ENCODE results near the gene PAAF1. TPM values are rescaled to one million over a fixed set of nuclear protein-coding genes. Genes with fewer than 3 reads are reported as not detected.

Gene PAAF1
- total and polyA plus RNA-seq, 2 of the 13 experiments (the other 11 are each of a cell fraction or from before 2014, with no cell fraction given), result 13.5 to 28.8 TPM

- FAIRE-seq, result no peak
- Histone ChIP-seq H3K27ac (ENCODE audit: extremely low read length, insufficient read depth, low read length) (no peak overlapping the region), H3K27me3 (ENCODE audit: control insufficient read depth in 1 of 2, insufficient read depth in 2 of 2, low read length in 2 of 2) (no peaks in the 10 kb centered on the region; a peak in 1 of 5 replicates), H3K4me3 (replicated peaks in 1 of 3; ENCODE audit: insufficient read depth in 1 of 3, low read depth in 2 of 3, low read length in 3 of 3) (no peak overlapping the region), H3K79me2 (ENCODE audit: insufficient read depth, low read length) (peaks cover under 1% of the 10 kb centered on the region), H2AFZ (ENCODE audit: low read length) (no peak overlapping the region), H3K9me3 (ENCODE audit: low read length) (no peaks in the 10 kb centered on the region), H3K4me2 (ENCODE audit: low read depth, low read length) (no peak overlapping the region), H3K36me3 (replicated peaks in 1 of 2; ENCODE audit: control insufficient read depth in 1 of 2, insufficient read depth in 2 of 2, low read length in 2 of 2) (no peaks in the 10 kb centered on the region), H3K4me1 (ENCODE audit: insufficient read depth, low read length) (peaks cover 36% of the 10 kb centered on the region), H3K9ac (ENCODE audit: insufficient read depth, low read depth, low read length) (no peak overlapping the region), H4K20me1 (ENCODE audit: insufficient read depth, low read length) (no peaks in the 10 kb centered on the region)
- ChIA-PET POLR2A (no interaction called here), CTCF (ENCODE audit: low intra/inter-chr PET ratio, low total read pairs) (no interaction called here)
- no TSS peak for BruUV-seq (replicated peaks)
- no peak for DNase-seq (ENCODE audit: low spot score)
- ATAC-seq, result no peak
- in situ Hi-C loops (cut with HindIII; ENCODE audit: extremely low pct_ligation_motif_present, low pct_unique_long_range_greater_than_20kb) (loop anchor here (25.0 kb wide), 1 partner anchor 204 kb away; the partner anchor contains the start of genes C2CD3 and PPME1), intact Hi-C loops (cut with micrococcal nuclease; ENCODE audit: unreplicated experiment) (no loop called here)
- TF ChIP-seq GLI4 (CRISPR knock-in tag; IDR thresholded peaks at IDR 0.05; ENCODE audit: borderline replicate concordance), result no peak
- no peak for TF ChIP-seq ZFX (CRISPR knock-in tag; IDR thresholded peaks at IDR 0.05; ENCODE audit: low read depth)
- TF ChIP-seq ZNF720 (CRISPR knock-in tag; IDR thresholded peaks at IDR 0.05), result no peak
- WGBS (ENCODE audit: low lambda C conversion rate), result 89% methylated on average over 20 of the region's 25 CpGs
These were observed 81.0 kb downstream of the PAAF1 start for GRCh38 chr11:73957654-73958361.

- Histone ChIP-seq H3K9me3 (ENCODE audit: low read length) (no peaks in the 10 kb centered on the region), H4K20me1 (ENCODE audit: insufficient read depth, low read length) (no peaks in the 10 kb centered on the region), H3K9ac (ENCODE audit: insufficient read depth, low read depth, low read length) (no peak overlapping the region), H3K4me1 (ENCODE audit: insufficient read depth, low read length) (peaks cover 39% of the 10 kb centered on the region), H2AFZ (ENCODE audit: low read length) (no peak overlapping the region), H3K36me3 (replicated peaks in 1 of 2; ENCODE audit: control insufficient read depth in 1 of 2, insufficient read depth in 2 of 2, low read length in 2 of 2) (no peaks in the 10 kb centered on the region), H3K27me3 (ENCODE audit: control insufficient read depth in 1 of 2, insufficient read depth in 2 of 2, low read length in 2 of 2) (no peaks in the 10 kb centered on the region), H3K79me2 (ENCODE audit: insufficient read depth, low read length) (no peaks in the 10 kb centered on the region), H3K27ac (ENCODE audit: extremely low read length, insufficient read depth, low read length) (no peak overlapping the region), H3K4me2 (ENCODE audit: low read depth, low read length) (no peak overlapping the region), H3K4me3 (replicated peaks in 1 of 3; ENCODE audit: insufficient read depth in 1 of 3, low read depth in 2 of 3, low read length in 3 of 3) (no peak overlapping the region)
- DNase-seq (ENCODE audit: low spot score) (no peak), FAIRE-seq (no peak), ATAC-seq (no peak)
- in situ Hi-C loops (cut with HindIII; ENCODE audit: extremely low pct_ligation_motif_present, low pct_unique_long_range_greater_than_20kb), result loop anchor here (25.0 kb wide), 1 partner anchor 204 kb away; the partner anchor contains the start of genes C2CD3 and PPME1
- BruUV-seq (replicated peaks), result no TSS peak
- 80% methylated on average over 13 of the region's 18 CpGs for WGBS (ENCODE audit: low lambda C conversion rate)
- TF ChIP-seq CSRNP2 (CRISPR knock-in tag; conservative IDR thresholded peaks at IDR 0.05; ENCODE audit: low read depth), result no peak
- TF ChIP-seq ZFP1 (CRISPR knock-in tag; IDR thresholded peaks at IDR 0.05), result no peak
- no peak for TF ChIP-seq TFAP4 (IDR thresholded peaks at IDR 0.05; ENCODE audit: borderline replicate concordance, low read depth)
- no peak for TF ChIP-seq RBAK (CRISPR knock-in tag; IDR thresholded peaks at IDR 0.05)
- no peak for TF ChIP-seq HNF4A (CRISPR knock-in tag; IDR thresholded peaks at IDR 0.05)
- no peak for TF ChIP-seq MLX (CRISPR knock-in tag; IDR thresholded peaks at IDR 0.05)
- ChIA-PET CTCF (ENCODE audit: low intra/inter-chr PET ratio, low total read pairs) (no interaction called here), POLR2A (no interaction called here)
- intact Hi-C loops (cut with micrococcal nuclease; ENCODE audit: unreplicated experiment), result no loop called here
These were observed 81.8 kb downstream of the PAAF1 start for GRCh38 chr11:73958521-73959141.
